HL-60 (cell line): ENCODE results near the gene IRF6.
A peak's percentile ranks its signal among the peaks of the same experiment; 100 is the strongest.
"Not testable (repeated sequence)": the region's sequence is repeated elsewhere in the genome, so short reads cannot be mapped to it uniquely, and the experiment has no call there.

Experiments used
- DNase-seq, 2 experiments: peaks; one replicate each; pipeline ENCODE4 v3.0.0-alpha.2; 2010 to 2020; ENCODE audit warnings: low read depth in 1 of 2, low spot score in 1 of 2
- H3K27ac ChIP-seq: fragments of 250-450 bp; sonication (Bioruptor Pico); replicated peaks from 2 replicates; pipeline ENCODE4 v1.5.1; 2020; ENCODE audit warnings: mild to moderate bottlenecking, moderate library complexity
- H3K27me3 ChIP-seq: fragments of 250-450 bp; sonication (Bioruptor Pico); 2 replicates; pipeline ENCODE4 v1.5.1; 2021; ENCODE audit warnings: mild to moderate bottlenecking, moderate library complexity; ENCODE audit not compliant: insufficient read depth, poor library complexity, severe bottlenecking
- H3K4me3 ChIP-seq: replicated peaks from 2 replicates; pipeline ENCODE4 v1.5.1; 2011; ENCODE audit warnings: mild to moderate bottlenecking, control low read depth, low read length; ENCODE audit not compliant: insufficient read depth
- GABPA ChIP-seq: IDR thresholded peaks from 2 replicates; pipeline ENCODE4 v1.6.1; 2012; ENCODE audit warnings: low read depth
- POLR2AphosphoS5 ChIP-seq: IDR thresholded peaks from 2 replicates; pipeline ENCODE4 v1.6.1; 2012; ENCODE audit warnings: low read depth
- SPI1 ChIP-seq: IDR thresholded peaks from 2 replicates; pipeline ENCODE4 v1.6.1; 2012; ENCODE audit warnings: low read depth, mild to moderate bottlenecking, borderline replicate concordance
- TF ChIP-seq, protein P1 (sequence below): IDR thresholded peaks from 2 replicates; pipeline ENCODE4 v1.6.1; 2012; ENCODE audit warnings: low read depth; ENCODE audit not compliant: insufficient replicate concordance
- TF ChIP-seq, protein P2 (sequence below): IDR thresholded peaks from one replicate; pipeline ENCODE4 v1.5.1; 2011; ENCODE audit warnings: low read length, control low read depth, inconsistent platforms; ENCODE audit not compliant: insufficient read depth

Gene IRF6

DNA sequence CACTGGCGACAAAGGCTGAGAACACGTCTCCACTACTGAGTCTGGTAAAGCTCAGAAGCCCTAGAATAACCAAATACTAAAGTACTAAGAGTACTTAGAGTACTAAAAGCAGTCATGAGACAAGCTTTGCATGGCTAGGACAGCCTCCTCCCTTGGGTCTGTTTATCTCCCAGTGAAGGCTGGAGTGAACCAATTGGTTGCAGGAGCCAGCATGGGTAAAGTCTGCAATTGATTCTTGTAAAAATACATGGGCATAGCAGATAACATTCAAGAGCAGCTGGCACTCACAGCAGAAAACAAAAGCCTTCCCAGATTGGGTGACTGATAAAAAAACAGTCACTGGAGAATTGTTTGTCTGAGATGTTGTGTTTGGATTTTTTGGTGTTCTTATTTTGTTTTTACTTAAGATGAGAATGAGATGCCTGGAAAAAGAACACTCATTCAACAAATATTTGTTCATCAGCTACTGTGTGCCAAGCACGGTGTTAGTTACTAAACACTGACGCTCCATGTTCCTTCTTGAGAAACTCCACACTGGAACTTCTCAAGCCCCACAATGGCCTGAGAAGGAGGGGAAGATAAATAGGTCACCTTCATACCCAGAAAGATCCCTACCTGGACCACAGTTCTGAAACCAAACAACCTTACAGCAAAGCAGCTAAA lies 3.7 kb downstream of the IRF6 start:
- TF ChIP-seq GABPA (no peak), POLR2AphosphoS5 (no peak), SPI1 (no peak)
- TF ChIP-seq, protein P1, sequence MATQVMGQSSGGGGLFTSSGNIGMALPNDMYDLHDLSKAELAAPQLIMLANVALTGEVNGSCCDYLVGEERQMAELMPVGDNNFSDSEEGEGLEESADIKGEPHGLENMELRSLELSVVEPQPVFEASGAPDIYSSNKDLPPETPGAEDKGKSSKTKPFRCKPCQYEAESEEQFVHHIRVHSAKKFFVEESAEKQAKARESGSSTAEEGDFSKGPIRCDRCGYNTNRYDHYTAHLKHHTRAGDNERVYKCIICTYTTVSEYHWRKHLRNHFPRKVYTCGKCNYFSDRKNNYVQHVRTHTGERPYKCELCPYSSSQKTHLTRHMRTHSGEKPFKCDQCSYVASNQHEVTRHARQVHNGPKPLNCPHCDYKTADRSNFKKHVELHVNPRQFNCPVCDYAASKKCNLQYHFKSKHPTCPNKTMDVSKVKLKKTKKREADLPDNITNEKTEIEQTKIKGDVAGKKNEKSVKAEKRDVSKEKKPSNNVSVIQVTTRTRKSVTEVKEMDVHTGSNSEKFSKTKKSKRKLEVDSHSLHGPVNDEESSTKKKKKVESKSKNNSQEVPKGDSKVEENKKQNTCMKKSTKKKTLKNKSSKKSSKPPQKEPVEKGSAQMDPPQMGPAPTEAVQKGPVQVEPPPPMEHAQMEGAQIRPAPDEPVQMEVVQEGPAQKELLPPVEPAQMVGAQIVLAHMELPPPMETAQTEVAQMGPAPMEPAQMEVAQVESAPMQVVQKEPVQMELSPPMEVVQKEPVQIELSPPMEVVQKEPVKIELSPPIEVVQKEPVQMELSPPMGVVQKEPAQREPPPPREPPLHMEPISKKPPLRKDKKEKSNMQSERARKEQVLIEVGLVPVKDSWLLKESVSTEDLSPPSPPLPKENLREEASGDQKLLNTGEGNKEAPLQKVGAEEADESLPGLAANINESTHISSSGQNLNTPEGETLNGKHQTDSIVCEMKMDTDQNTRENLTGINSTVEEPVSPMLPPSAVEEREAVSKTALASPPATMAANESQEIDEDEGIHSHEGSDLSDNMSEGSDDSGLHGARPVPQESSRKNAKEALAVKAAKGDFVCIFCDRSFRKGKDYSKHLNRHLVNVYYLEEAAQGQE = no peak
- TF ChIP-seq, protein P2, sequence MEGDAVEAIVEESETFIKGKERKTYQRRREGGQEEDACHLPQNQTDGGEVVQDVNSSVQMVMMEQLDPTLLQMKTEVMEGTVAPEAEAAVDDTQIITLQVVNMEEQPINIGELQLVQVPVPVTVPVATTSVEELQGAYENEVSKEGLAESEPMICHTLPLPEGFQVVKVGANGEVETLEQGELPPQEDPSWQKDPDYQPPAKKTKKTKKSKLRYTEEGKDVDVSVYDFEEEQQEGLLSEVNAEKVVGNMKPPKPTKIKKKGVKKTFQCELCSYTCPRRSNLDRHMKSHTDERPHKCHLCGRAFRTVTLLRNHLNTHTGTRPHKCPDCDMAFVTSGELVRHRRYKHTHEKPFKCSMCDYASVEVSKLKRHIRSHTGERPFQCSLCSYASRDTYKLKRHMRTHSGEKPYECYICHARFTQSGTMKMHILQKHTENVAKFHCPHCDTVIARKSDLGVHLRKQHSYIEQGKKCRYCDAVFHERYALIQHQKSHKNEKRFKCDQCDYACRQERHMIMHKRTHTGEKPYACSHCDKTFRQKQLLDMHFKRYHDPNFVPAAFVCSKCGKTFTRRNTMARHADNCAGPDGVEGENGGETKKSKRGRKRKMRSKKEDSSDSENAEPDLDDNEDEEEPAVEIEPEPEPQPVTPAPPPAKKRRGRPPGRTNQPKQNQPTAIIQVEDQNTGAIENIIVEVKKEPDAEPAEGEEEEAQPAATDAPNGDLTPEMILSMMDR = no peak
- no peaks in the 10 kb centered on the region for H3K27me3 ChIP-seq
- no peak overlapping the region for H3K27ac ChIP-seq
- no peak for DNase-seq
- no peak overlapping the region for H3K4me3 ChIP-seq

DNA sequence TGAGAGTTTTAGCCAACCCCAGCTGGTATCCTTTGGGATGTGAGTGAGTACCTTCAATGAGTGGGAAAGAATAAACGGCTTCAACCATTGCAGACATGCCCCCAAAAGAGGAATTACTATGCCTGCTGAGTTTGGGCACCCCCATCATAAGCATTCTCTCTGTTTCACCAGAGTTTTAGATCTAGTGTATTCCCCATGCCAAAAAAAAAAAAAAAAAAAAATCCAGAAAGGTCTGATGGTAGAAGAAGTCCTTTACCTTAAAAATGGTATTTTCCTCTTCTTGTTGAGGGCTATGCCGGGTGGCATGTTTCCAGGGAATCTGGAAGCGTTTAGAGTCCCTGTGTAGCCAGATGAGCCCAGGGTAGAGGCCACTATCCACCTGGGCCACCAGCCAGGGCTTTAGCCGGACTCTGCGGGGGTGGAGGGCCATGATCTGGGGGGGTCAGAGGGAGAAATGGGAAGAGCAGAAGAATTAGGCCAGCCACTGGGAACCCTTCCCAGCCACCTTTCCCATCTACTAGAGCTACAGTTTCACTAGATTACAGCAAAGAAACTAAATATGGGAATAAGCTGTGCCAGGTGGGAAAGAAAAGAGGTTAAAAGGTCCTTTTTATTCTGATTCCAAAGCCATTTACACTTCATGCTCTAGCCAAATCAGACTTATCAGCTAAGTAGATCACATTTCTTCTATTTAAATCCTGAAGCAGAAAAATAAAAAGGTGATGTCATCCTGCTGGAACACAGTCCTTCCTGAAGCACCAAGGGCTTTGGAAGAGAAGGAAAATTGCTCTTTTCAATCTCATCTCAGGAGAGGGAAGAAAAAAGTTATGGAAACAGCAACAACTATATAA lies 4.7 kb downstream of the IRF6 start:
- H3K4me3 ChIP-seq = no peak overlapping the region
- H3K27me3 ChIP-seq = no peaks in the 10 kb centered on the region
- no peak overlapping the region for H3K27ac ChIP-seq
- no peak for DNase-seq
- TF ChIP-seq, protein P1 = no peak
- TF ChIP-seq, protein P2 = no peak
- no peak for TF ChIP-seq SPI1
- TF ChIP-seq GABPA = no peak
- TF ChIP-seq POLR2AphosphoS5 = no peak

DNA sequence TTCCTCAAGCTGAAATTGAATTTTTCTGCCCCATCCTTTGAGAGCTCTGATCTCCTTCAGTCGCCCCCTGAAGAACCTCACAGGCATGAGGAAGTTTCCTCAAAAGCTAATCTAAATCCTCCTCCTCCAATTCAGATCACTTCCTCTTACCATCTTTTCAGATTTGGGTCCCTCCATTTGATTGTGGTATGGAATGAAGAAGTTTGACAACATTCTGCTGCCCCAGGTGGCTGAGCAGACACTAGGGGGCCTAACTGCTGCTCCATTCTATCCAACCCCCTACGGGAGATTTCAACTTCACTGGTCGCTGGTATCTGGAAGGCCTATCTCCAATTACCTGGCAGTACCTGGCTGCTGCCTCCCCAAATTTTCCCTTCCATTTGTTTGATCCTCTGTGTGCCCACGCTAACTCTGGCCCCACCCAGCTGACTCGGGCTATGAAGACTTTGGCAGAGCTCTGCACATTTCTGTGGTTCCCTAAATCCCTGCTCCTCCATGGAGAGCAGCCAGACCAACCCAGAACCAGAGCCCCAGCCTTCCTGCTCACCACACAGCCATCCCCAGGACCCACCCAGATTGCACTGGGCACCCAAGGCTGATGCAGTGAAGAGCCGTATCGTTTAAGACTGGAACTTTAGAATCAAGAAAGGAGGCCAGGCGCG lies 7.8 kb downstream of the IRF6 start:
- DNase-seq = peak in 1 of 2 experiments; percentile 33
- H3K4me3 ChIP-seq = no peak overlapping the region
- no peak overlapping the region for H3K27ac ChIP-seq
- TF ChIP-seq SPI1 (peak; percentile 86), POLR2AphosphoS5 (no peak), GABPA (no peak)
- TF ChIP-seq, protein P2 = peak; percentile 12
- H3K27me3 ChIP-seq = no peaks in the 10 kb centered on the region

DNA sequence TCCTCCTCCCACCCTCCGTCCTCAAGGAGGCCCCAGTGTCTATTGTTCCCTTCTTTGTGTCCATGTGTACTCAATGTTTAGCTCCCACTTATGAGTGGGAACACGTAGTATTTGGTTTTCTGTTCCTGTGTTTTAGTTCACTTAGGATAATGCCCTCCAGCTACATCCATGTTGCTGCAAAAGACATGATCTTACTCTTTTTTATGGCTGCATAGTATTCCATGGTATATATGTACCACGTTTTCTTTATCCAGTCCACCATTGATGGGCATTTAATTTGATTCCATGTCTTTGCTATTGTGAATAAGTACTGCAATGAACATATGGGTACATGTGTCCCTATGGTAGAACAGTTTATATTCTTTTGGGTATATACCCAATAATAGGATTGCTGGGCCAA lies 12.2 kb downstream of the IRF6 start:
- H3K4me3 ChIP-seq, DNase-seq, H3K27me3 ChIP-seq, H3K27ac ChIP-seq: not testable (repeated sequence)
